GM18909 (cell line): Measurements from ENCODE around the gene BCORL1.
A peak's percentile ranks its signal among the peaks of the same experiment; 100 is the strongest.

ENCODE experiments used
- ATAC-seq: cut with Tn5 transposase; IDR thresholded peaks from one replicate; pipeline ENCODE4 v1.9.1; 2021; ENCODE audit warnings: mild to moderate bottlenecking; ENCODE audit not compliant: unreplicated experiment, poor library complexity

BCORL1 gene

GRCh38 chrX:130053236-130053635 is 70.8 kb downstream of the BCORL1 start:
- ATAC-seq, result no peak

GRCh38 chrX:130055103-130055502 is 72.7 kb downstream of the BCORL1 start:
- ATAC-seq, result no peak

DNA sequence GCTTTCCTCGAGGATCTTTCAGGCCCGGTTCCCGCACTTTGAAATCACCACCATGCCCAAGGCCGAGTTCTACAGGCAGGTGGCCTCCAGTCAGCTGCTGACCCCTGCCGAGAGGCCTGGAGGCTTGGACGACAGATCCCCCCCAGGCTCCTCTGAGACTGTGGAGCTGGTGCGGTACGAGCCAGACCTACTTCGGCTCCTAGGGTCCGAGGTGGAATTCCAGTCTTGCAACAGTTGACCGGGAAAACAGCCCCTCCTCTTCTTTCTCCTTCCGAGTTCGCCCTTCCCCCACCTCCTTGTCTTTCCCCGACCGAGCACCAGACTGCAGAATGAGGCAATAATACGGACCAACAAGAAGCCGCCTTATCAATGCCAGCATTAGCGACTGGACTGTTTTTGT is 73.5 kb downstream of the BCORL1 start:
- ATAC-seq, result no peak

GRCh38 chrX:130057209-130057608 is 74.8 kb downstream of the BCORL1 start:
- no peak for ATAC-seq

DNA sequence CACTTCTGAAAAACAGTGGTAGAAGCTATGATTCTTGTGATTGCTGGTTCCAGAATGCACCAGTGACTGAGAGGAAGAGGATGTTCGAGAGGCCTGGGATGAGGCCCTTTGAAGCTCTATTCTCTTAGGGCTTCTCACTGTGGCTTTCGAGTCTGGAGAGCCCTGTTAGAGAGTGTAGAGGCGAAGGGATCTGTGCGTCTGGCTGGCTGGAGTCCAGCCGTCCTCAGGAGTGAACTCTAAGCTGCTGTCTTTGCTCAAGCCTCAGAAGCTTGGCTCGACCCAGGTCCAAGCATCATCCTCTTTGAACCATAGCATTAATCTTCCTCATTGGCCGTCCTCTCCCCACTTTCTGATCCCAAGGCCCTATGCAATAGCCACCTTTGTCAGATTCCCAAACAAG is 76.2 kb downstream of the BCORL1 start:
- no peak for ATAC-seq

DNA sequence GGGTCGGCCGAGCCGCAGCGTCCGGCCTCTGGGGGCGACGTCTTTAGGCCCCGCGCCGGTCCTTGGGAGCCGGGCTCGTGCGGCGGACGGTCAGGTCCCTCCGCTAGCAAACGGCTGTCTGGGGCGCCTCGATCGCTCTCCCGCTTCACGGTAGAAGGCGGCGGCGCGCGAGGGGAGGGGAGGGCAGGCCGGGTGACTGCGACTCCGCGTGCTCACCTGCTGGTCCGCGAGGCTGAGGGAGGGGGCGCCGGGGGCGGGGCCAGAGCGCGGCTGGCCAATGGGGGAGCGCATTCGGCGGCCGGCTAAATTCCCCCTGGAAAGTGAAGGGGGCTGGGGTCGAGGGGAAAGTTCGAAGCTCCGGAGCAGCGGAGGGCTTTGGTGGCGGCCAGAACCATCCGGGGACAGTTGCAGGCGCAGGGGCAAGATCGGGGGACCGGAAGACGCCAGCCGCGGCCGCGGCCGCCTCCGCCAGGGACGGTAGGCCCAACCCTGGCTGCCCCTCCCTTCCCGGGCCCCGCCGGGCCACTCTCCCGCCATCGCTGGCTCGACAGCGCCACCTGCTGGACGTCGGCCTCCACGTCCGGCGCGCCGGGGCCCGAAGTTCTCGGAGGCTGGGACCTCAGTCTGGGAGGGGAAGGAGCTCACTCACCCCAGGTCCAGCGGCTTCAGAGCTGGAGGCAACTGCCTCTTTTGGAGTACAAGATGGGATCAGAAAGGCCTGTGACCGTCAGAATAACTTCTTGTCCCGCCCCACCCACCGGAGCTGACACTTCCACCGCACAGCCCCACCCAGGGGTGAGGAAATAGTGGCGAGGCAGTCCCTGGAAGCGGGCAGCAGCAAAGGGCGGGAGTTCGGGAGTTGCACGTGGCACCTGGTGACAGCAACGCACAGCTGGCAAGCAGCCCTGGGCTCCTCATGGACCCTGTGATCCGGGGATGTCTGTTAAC is 78.0 kb downstream of the BCORL1 start:
- peak; percentile 90 for ATAC-seq

GRCh38 chrX:130066975-130067615 is 84.7 kb downstream of the BCORL1 start:
- ATAC-seq, result no peak

- no peak for ATAC-seq
Measured at GRCh38 chrX:130071611-130072344, 89.3 kb downstream of the BCORL1 start.

DNA sequence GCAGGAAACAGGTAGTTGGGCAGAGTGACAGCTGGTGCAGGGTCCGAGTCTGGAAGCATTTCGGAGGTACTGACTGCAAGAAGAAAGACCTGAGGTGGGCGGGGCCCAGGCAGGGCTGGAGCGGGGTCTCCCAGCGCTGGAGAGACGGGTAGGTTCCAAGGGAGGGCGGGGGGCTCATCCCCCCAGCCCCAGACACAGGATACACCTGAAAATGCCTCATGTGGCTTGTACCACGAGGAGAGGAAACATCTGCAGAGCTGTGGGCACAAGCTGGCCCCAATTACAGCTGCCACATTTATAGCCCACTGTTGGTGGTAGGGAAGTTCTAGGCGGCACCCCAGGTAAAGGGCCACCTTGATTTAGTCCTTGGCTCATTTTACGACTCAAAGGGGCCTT is 89.9 kb downstream of the BCORL1 start:
- no peak for ATAC-seq

- ATAC-seq, result no peak
Measured at GRCh38 chrX:130075777-130076176, 93.3 kb downstream of the BCORL1 start.

DNA sequence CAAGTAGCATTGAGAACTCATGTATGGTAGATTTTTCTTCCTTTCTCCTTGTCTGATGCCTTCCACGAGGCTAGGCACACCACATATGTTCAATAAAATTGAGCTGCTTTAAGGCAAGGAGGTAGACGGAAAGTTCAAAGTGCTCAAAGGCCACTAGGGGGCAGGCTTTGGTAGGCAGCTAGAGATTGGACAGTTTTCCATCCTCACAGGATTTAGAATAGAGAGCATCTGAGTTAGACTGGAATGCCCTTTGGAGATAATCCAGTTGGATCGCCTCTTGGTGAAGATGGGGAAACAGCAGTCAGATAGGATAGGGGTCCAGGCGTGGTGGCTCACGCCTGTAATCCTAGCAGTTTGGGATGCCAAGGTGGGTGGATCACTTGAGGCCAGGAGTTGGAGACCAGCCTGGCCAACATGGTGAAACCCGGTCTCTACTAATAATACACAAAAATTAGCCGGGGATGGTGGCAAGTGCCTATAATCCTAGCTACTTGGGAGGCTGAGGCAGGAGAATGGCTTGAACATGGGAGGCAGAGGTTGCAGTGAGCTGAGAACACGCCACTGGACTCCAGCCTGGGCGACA is 97.5 kb downstream of the BCORL1 start:
- ATAC-seq, result no peak

- no peak for ATAC-seq
Measured at GRCh38 chrX:130080791-130081367, 98.4 kb downstream of the BCORL1 start.

DNA sequence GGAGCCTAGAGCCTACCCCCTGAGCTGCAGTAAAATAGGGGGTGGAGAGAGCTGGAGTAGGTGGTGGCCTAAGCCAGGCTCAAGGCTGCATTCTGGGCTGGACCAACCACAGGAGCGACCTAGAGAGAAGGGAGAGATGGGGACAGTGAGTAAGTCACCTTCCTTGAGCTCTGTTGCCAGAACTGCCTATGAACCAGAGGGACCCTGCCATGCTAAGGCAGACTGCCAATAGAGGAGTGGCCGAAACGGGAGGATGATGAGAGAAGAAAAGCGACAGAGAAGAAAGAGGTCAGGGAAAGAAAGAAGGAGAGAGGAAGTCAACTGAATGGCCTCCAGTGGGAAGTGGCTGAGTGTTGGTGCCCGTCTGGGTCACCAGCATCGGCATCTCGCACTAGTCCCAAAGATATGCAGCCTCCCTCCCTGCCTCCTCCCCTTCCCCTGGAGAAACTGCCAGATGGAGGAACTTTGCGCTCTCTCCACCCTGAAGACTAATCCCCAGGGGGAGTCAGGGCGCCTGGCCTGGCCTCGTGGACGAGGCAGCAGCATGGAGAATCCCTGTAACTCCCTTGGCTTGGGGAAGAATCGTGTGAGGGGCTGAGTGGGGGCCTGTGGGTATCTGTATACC is 99.1 kb downstream of the BCORL1 start:
- no peak for ATAC-seq

DNA sequence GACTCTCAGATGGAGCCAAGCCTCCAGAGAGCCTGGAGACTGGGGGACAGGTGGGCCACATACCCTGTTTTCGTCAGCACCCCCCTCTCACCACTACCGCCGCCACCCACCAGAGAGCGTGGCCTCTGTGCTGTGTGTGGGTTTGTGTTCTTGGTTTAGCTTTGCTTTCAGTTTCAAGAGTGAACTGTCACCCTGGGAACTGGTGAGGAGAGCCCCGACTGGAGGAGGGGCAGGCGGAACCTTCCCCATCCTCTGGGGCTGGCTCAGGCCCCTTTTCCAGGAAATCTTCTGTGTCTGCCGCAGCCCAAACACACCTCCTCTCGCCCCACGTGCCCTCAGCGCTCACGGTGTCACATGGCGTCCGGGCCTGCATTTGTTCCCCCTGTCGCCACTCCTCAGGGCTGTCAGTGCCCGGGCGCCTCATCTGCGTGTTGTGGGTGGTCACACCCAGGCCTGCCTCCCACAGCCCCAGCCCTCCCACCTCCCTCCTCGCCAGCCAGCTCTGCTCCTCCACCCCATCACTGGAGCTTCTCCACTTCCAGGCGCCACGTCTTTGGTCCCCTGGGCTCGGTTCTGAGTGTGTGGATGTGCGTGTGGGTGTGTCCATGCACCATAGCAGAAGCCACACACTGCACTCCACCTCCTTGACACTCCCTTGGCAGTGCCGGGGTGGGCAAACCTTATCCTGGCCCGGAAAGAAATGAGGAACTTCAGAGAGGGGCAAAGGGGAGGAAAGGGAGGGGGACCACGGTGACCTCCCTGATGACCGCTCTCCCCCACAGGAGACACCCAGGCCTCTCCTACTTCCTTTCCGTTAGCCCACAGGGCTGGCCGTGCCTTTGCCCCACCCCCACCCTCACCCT is 100.0 kb downstream of the BCORL1 start:
- ATAC-seq, result peak; percentile 57

- no peak for ATAC-seq
Measured at GRCh38 chrX:130083107-130083490, 100.7 kb downstream of the BCORL1 start.

- ATAC-seq, result peak; percentile 32
Measured at GRCh38 chrX:130083656-130084382, 101.4 kb downstream of the BCORL1 start.

- ATAC-seq, result peak; percentile 38
Measured at GRCh38 chrX:130084631-130085237, 102.3 kb downstream of the BCORL1 start.
